Endothelial cell of umbilical vein (primary cell): ENCODE data around the gene SPPL3.

ENCODE experiments used
- MYC ChIP-seq: IDR thresholded peaks from one replicate; pipeline ENCODE4 v1.6.1; 2011; ENCODE audit warnings: mild to moderate bottlenecking, low read depth, low read length
- POLR2A ChIP-seq: IDR thresholded peaks from 2 replicates; pipeline ENCODE4 v1.6.1; 2012; ENCODE audit warnings: low read depth, mild to moderate bottlenecking, control low read depth, low read length
- POLR2AphosphoS5 ChIP-seq: IDR thresholded peaks from 2 replicates; pipeline ENCODE4 v1.6.1; 2012; ENCODE audit warnings: low read depth, mild to moderate bottlenecking, control low read depth, low read length, moderate library complexity; ENCODE audit not compliant: insufficient read depth
- TF ChIP-seq, protein P1 (sequence below), 2 donors: IDR thresholded peaks; 1 replicate in 1 of 2; 2 replicates in 1 of 2; pipeline ENCODE4 v1.5.1; 2011; ENCODE audit warnings: low read length in 2 of 2, mild to moderate bottlenecking in 2 of 2, moderate library complexity in 2 of 2, control low read depth in 1 of 2, inconsistent platforms in 1 of 2, low read depth in 1 of 2; ENCODE audit not compliant: insufficient read depth in 1 of 2; ENCODE audit errors: extremely low read depth in 1 of 2

DNA sequence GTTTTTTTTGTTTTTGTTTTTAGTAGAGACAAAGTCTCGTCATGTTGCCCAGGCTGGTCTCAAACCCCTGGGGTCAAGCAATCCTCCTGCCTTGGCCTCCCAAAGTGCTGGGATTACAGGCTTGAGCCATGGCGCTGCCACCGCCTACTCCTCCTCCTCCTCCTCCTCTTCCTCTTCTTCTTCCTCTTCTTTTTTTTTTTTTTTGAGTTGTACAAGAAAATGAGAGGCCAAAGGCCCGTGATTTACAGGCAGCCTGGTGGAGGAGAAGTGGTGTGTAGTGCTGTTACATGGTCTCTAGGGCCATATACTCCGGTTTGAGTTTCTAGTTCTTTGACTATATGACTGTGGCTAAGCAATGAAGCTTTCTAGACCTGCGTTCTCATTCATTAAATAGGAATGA lies 29.6 kb upstream of the SPPL3 start:
- TF ChIP-seq, protein P1, sequence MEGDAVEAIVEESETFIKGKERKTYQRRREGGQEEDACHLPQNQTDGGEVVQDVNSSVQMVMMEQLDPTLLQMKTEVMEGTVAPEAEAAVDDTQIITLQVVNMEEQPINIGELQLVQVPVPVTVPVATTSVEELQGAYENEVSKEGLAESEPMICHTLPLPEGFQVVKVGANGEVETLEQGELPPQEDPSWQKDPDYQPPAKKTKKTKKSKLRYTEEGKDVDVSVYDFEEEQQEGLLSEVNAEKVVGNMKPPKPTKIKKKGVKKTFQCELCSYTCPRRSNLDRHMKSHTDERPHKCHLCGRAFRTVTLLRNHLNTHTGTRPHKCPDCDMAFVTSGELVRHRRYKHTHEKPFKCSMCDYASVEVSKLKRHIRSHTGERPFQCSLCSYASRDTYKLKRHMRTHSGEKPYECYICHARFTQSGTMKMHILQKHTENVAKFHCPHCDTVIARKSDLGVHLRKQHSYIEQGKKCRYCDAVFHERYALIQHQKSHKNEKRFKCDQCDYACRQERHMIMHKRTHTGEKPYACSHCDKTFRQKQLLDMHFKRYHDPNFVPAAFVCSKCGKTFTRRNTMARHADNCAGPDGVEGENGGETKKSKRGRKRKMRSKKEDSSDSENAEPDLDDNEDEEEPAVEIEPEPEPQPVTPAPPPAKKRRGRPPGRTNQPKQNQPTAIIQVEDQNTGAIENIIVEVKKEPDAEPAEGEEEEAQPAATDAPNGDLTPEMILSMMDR (IDR thresholded peaks at IDR 0.05; ENCODE audit: extremely low read depth in 1 of 2, insufficient read depth in 1 of 2, low read depth in 1 of 2, low read length in 2 of 2): no peak
- TF ChIP-seq POLR2A (no peak), MYC (no peak), POLR2AphosphoS5 (no peak)
